Stimulated activated CD4-positive, alpha-beta T cell treated with anti-CD3 and anti-CD28 coated beads, Interleukin-4, amount 100 ng/mL, for 48 hours (primary cell): ENCODE measurements around the gene MRPL38.
"Not testable (repeated sequence)": the region's sequence is repeated elsewhere in the genome, so short reads cannot be mapped to it uniquely, and the experiment has no call there.

Experiments used
- DNase-seq, 2 donors: peaks; one replicate each; pipeline ENCODE4 v3.0.0-alpha.2; 2020; ENCODE audit warnings: low read depth in 2 of 2

MRPL38 gene

DNA sequence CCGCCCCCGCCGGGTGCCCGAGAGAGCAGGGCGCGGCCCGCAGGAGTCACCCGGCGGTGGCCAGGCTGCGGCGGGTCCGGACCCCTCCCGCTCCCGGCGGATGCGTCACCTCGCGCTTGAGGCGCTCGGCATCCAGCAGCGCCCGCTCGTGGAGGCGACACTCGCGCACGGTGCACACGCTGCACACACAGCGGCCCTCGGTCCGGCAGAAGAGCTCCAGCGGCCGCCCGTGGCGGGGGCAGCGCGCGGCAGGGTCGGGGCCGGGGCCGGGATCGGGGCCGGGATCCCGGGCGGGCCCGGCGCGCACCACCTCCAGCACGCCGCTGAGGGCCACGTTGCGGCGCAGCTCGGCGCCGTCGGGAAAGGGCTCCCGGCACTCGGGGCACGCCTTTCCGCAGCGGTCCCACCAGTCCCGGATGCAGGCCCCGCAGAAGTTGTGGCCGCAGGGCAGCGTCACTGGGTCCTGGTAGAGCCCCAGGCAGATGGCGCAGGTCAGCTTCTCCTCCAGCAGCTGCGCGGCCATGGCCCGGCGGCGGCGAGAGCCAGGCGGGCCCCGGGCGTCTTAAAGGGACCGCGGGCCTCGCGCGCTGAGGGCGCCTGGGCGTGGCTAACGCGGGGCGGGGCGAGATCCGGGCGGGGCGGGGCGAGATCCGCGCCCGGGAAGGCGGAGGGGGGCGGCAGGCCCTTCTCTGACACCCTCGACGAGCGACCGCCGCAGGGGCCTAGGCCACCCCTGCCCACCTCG lies 8.1 kb downstream of the MRPL38 start, which contains the start of gene TRIM65:
TRIM65 (minus strand) TSS at position 537 of the 745 bp plus-strand sequence; CDS start at position 523, 14 bp downstream.
- DNase-seq, result peak; percentile 74 to 77

- no peak for DNase-seq
These were observed 9.1 kb downstream of the MRPL38 start for GRCh38 chr17:75895370-75896155.

DNA sequence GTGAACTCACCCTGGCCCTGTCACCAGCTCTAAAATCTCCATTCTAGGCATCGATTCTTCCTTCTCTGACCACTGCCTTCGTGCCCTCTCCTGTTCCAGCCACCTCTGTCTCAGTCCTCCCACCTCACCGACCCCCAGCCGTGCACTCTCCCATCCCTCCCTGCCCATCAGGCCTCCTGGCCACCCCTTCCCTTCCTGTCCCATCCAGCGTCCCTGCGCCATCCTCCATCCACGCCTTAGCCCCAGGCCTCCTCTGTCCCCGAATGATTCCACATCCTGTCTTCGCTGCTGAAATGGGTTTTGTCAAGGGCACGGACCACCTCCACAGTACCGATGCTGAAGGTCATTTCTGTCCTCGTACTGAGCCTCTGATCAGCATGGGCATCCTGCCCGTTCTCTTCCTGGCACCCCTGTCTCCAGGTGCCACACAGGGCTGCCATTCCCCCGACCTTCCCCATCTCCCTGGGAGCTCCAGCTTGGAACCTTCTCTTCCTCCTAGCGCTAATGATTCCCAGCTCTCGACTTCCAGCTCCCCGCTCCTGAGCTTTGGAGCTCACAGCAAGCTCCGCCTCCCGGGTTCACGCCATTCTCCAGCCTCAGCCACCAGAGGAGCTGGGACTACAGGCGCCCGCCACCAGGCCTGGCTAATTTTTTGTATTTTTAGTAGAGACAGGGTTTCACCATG lies 10.5 kb downstream of the MRPL38 start:
- DNase-seq, result no peak

GRCh38 chr17:75893305-75894048 lies 11.2 kb downstream of the MRPL38 start:
- DNase-seq, result no peak

- DNase-seq, result no peak
These were observed 12.0 kb downstream of the MRPL38 start for GRCh38 chr17:75892556-75893224.

DNA sequence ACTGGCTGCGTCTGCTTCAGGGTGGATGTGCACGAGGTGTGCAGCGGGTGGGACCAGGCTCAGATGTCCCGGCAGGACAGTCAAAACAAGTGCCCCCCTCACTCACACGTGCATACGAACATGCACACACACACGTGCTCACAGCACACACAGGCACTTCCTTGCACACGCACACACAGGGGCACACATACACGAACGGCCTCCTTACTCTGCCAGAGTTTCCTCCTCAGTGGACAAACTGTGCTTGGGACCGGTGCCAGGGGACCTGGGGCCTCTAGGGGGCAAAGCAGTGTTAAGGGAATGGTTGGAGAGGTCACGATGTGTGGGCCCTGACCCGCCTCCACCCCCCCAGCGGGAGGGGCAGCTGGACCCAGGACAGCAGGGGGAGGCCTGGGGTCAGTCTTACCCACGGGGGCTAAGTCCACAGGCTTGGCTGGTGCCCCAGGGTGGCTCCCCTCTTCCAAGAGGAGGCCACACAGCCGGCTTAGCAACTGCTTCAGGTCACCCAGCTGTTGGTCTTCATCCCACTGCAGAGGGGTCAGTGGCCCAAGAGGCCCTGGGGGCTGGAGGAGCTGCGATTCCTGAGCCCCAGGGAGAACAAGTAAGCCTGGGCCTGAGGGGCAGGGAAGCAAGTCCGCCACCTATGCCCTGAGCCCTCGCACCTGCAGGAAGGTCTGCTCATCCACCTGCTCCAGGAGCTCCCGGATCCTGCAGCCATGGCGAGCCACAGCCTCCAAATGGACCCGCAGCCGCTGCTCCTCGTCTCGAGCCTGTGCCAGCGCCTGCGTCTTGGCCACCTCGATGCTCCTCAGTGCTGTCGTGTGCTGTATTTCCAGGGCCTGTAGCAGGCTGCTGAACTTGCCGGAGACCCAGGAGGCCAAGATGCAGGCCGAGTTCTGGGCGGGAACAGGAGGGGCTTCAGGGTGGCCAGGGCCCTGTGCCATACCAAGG lies 12.8 kb downstream of the MRPL38 start:
- DNase-seq, result no peak

DNA sequence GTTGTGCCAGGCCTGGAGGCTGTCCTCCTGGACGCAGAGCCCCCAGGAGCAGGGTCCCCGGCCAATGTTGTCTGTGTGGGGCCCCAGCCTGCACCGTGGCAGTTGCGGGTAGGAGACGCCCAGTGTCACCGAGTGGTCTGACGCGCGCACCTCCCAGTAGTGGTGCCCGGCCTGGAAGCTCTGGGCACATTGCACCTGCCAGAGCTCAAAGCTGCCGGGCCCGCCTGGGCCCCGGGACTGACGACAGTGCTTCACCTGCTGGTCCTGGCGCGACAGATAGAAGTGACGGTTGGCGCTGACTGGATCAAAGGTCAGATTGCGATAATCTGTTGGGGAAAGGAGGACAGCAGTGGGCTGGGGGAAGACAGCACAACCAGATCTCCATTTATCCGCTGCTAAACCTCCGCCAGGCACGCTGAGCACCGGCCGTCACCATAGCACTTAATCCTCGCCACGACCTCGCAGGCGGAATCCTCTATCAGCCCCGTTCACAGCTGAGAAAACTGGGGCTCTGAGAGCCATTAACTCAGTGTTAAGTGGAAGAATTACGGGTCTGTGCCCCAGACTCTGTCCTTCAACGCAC lies 13.6 kb downstream of the MRPL38 start:
- DNase-seq, result no peak

GRCh38 chr17:75889454-75889853 lies 15.2 kb downstream of the MRPL38 start:
- no peak for DNase-seq

DNA sequence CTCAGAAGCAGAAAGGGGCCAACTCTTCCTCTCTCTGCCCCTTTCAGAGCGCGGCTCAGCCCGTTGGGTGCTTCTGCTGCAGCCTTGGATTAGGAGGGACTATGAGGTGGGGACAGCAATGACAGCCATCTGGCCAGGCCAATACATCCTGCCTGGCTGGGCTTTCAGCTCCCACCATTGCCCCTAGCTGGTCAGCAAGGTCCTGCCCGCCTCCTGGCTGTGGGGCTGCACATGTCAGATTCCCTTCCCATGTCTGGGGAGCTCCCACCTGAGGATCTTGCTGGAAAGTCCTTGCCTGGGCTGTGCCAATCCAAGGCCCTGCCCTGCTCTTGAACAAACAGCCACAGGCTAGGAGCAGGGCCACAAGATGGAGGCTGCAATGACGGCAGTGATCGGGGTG lies 16.2 kb downstream of the MRPL38 start:
- DNase-seq, result no peak

- not testable (repeated sequence) for DNase-seq
These were observed 18.8 kb downstream of the MRPL38 start for GRCh38 chr17:75885860-75886259.

DNA sequence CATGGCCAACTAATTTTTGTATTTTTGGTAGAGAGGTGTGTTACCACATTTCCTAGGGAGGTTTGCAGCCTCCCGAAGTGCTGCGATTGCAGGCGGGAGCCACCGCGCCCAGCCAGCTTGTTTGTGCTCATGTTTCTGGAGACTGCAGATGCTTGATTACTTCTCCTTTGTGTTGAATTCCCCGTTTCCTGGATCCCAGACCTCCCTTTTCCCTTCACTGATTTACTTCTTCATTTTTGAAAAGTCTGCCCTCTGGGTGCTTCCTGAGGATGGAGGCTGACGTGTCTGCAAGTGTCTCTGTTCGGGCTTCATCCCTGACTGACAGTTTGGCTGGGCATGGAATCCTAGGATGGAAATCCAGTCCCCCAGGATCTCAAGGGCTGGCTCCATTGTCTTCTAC lies 19.3 kb downstream of the MRPL38 start:
- DNase-seq, result no peak

- DNase-seq, result no peak
These were observed 22.8 kb downstream of the MRPL38 start for GRCh38 chr17:75881678-75882454.

DNA sequence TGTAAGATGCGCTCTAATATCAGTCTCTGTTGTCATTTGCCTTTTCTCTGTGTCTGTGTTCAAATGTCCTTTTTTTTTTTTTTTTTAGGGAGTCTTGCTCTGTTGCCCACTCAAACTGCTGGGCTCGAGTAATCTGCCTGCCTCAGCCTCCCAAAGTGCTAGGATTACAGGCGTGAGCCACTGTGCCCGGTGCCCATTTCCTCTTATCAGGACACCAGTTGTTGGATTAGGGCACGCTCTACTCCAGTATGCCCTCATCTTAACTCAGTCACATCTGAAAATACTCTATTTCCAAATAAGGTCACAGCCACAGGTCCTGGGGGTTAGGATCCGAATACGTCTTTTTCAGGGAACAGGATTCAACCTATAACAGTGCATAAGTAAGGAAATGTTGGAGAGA lies 24.4 kb downstream of the MRPL38 start:
- no peak for DNase-seq

DNA sequence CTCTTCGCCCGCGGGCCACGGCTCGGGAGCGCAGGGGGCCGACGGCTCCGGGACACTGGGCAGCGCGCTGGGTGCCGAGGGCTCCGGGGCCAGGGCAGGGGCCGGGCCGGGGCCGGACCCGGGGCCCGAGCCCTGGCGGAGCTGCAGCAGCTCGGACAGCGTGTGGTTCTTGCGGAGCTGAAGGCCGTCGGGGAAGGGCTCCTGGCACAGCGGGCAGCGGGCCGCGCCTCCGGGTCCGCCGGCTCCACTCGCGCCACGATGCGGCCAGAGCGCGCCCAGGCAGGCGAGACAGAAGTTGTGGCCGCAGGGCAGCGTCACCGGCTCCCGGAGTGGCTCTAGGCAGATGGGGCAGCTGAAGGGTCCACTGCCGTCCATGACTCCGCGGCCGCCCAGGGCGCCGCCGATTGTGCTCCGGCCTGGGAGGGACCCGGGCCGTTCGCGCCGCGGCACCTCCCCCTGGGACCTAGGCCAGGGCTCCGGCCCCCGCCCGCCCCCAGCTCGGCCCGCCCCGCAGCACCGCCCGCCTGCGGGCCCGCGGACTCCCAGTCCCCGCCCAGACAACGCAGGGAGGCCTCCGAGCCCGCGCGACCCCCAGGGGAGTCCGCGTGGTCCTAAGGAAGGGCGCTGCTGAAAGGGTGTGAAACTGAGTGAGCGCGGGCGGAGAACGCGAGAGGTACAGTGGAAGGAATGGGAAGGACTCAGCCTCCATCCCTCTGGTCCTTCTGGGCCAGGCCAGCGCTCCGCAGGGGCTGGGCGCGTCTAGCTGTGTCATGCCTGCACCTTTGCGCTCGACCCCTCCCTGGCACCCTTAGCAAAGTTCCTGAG lies 26.3 kb downstream of the MRPL38 start, which contains the start of gene TRIM47:
TRIM47 (minus strand) TSS at position 408 of the 825 bp plus-strand sequence; CDS start at position 375, 33 bp downstream.
- no peak for DNase-seq

DNA sequence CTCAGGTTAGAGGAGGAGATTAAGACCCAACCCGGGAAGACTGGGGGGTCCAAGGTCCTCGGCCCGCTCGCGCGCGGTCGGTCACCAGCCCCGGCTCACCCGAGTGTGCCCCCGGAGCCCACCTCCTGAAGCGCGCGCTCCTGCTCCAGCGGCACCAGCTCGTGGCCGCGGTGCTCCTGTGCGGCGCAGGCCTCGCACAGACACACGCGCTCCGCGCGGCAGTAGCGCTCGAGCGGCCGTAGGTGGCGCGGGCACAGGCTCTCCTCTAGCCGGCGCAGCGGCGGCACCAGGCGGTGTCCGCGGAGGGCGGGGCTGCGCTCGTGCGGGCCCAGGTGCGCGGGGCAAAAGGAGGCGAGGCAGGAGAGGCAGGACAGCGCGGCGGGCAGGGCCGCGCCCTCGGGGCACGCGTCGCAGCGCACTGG lies 26.9 kb downstream of the MRPL38 start:
- peak; percentile 58 to 68 for DNase-seq

DNA sequence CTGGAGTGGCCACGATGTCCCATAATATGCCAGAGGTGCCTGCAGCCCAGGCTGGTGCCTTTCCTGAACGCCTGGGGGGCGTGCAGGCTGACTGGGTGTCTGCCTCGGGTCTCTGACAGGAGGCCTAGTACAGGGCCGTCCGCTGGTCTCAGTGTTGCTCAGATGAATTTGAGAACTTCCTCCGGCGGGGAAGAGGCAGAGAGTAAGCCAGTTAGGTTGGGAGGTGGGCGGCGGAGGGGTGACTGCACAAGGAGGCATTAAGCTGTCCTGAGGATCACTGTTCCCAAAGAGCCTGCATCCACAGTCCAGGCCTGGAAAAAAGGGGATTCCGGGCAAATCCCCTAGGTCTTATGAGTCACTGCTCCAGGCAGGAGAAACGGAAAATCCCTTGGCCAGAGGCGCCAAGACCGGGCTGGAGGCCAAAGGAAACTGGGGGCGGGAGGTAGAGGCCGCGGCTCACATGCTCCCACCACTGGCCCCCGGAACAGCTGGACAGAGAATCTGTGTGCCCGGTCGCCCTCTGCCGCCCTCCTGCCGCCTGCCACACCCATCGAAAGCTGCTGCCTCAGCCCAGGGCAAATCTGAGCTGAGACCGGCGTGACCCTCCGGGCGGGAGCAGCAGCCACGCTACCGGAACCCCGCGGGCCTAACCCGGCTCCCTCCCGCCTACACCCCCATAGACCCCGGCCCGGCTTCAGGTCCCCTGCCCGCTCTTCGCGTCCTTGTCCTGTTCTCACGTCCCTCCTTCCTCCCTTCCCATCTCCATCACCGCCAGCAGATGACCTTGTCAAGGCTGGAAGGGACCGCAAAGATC lies 27.5 kb downstream of the MRPL38 start:
- DNase-seq, result no peak
